AG20443 (cell line): ENCODE results near the gene RAD51B.

Source experiments
- DNase-seq: peaks from one replicate; pipeline ENCODE4 v3.0.0; 2012; ENCODE audit warnings: low spot score, mixed read lengths

Gene RAD51B

DNA sequence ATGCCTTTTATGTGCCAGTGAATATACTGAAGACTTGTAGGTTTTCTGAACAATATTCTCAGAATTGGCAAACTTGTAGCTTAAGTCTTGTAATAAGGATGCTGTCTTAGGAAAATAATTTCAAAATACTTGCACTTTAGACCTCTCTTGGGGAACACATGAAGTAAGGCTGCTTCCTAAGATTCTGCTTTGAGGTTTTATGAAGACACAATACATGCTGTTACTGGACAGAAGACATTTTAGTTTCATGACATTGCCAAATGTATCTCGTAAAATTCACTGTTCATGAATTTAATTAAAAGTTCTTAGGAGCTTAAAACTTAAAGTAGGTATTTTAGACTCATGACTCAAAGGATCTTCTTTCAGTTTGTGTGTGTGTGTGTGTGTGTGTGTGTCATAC is 80.7 kb downstream of the RAD51B start:
- no peak for DNase-seq

DNA sequence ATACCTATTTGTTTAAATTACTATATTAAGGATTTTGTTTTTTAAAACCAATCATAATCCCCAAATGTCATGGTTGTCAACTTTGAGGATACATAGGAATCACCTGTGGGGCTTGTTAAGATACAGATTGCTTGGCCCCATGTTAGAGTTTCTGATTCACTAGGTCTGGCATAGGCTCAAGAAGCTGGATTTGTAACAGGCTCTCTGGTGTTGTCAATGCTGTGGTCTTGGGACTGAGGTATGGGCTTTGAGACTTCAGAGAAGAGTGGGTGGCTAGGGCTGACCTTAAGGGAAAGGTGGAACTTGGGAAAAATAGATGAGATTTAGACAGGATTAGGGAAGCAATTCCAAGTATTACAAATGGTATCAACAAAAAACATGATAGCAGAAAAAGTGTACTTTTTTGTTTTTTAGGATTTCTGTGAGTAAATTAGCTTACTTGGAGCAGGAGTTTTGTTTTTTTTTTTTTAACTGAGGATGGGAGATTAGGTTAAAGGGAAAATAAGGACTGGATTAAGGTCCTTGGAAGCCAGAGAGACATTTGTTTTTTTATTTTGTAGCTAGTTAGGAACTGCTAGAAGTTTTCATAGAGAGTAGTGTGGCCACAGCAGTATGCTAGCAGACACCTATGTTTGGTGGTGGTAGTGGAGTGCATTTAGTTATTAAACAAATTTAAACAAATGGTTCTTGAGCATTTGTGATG is 88.6 kb downstream of the RAD51B start:
- no peak for DNase-seq

DNA sequence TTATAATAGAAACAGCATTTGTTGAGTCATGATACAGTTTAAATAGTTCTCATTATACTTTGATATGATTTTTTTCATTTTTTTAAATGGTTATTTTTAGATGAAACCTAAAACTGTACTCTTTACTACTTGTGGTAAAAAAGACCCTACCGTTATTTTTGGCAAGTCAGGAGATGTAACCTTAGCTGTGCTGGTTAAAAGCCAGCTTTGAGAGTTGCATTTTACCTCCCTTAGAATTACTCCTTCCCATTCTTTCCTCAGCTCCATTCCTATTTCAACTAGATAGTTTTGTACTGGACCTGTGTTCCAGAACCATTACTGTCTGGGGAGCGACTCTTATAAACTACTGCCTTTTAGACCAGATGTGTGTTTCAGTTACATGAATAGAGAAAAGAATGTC is 92.0 kb downstream of the RAD51B start:
- no peak for DNase-seq

DNA sequence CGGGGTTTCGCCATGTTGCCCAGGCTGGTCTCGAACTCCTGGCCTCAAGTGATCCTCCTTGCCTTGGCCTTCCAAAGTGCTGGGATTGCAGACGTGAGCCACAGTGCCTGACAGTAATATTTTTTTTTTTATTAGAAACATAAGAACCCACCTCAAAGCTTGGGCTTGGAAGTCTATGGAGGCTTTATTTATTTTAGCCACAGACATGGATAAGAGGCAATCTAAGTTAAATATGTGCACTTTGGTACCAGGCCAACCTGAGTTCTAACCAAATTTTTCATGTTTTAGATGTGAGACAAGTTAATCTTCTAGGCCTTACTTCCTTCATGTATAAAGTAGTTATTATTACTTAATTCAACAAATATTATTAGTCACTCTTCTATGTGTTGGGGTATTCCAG is 96.9 kb downstream of the RAD51B start:
- no peak for DNase-seq

DNA sequence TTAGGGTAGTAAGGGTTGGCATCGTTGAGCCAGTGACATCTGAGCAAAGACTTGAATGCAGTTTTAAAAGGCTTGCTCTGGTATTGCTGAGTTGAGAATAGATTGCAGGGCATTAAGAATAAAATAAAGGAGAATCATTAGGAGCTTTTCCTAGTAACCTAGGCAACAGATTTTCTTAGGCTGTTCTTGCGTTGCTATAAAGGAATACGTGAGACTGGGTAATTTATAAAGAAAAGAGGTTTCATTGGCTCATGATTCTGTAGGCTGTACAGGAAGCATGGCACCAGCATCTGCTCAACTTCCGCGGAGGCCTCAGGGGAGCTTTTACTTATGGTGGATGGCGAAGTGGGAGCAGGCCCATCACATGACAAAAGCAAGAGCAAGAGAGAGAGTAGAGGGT is 97.4 kb downstream of the RAD51B start:
- DNase-seq: no peak

DNA sequence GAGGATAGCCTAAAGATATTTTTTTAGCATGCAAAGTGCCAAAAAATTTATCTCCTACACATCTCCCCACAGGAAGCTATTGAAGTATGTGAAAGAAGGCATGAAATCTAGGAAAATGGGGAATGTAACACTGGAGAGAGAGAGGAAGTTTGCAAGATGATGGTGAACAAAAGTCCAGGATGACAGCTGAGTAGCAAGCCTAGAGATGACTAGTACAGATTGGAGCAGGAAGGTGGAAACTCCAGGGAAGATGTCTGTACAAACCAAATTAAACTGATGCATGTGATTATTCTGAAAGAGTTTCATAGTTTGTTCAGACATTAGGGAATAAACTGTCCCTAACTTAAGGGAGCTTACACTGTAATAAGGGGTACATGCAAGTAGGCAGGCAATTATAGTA is 99.3 kb downstream of the RAD51B start:
- DNase-seq: no peak

DNA sequence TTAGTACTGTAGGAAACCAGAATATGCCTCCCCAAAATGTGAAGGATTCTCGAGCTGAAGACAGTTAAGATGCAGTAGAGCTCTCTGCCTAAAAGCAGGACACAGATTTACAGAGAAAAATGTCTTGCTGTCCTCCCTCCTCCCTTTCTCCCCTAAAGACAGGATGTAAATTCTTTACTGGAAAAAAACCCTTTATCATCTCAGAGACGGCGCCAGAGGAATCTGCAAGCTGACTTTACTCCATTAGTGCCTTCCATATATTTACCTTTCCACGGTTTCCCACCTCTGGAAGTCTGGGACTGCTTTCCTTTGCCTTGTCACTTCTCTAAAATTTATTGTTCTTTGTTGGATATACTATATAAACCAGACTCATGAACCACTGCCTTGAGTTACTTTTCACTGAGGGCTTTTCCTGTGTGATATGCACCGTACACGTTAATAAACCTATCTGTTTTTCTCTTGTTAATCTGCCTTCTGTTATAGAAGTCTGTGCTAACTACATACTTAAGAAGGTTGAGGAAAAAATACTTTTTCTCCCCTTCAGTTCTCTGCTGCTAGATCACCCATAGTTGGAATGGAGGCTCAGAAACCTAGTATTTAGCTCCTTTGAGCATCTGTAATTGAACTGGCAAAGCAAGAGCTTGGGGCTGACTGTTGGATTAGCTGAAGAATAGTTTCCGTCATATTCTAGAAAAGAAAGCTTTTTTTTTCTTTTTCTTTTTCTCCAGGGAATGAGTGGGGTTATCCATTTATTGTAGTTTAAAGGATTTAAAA is 99.9 kb downstream of the RAD51B start:
- DNase-seq: no peak

DNA sequence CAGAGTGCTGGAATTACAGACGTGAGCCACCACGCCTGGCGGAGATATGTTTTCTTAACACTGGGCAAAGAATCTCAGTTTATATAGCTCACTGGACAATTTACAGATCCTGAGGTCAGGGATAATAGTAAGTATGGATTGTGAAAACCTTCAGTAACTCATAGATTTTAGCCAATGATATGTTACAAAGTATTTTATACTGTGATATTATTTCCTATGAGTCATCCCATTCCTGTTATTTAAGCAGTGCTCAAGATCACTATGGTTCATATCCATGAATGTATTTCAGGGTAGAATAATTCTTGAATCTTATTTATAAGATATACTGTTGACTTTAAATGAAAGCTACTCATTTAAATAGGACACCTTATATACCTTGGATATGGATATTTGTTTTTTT is 107.2 kb downstream of the RAD51B start:
- DNase-seq: no peak

DNA sequence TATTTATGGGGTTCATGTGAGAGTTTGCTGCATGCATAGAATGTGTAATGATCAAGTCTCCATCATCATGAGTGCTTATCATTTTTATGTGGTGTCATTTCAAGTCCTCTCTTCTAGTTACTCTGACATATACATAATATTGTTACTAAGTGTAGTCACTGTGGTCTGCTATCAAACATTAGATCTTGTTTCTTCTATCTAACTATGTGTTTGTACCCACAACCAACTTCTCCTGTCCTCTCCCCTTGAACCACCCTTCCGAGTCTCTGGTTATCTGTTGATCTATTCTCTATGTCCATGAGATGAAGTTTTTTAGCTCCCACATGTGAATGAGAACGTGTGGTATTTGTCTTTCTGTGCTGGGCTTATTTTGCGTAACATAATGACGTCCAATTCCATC is 107.7 kb downstream of the RAD51B start:
- DNase-seq: no peak

DNA sequence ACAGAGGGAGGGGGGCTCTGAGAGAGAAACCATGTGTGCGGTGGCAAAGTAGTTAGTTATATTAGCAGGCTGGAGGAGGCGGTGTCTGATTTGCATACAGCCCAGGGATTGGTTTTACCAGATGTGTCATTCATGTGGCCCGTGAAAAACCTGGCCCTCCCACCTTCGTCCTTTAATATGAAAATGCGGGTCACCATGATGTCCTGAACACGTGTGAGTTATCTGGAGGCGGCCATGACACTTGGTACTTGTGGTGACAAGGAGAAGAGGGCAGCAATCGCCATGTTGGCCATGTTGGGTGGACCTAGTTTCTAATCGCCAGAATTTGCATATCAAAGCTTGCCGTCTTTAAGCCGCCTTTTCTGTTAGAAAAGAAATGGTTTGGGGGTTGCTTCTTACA is 108.8 kb downstream of the RAD51B start:
- DNase-seq: no peak

DNA sequence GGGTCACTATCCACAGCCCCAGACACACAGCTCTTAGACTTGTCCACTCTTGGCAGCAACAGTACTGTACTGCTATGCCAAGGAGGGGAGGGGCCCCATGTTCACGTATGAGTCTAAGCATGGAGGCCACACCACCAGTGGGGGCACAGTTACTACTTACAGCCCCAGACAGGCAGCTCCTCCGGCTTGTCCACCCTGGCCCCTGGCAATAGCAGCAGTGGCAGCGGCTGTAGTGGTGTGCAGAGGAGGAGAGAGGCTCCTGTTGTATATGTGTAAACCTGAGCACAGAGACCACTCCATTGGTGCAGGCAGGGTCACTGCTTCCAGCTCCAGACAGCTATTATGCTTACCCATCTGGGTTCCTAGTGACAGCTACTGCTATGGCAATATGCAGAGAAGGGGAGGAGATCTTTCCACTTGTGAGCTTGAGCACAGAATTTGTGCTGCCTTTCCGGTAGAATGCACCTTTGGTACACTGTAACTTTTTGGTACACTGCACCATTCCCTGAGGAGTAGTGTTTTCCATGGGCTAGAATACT is 113.2 kb downstream of the RAD51B start:
- no peak for DNase-seq

DNA sequence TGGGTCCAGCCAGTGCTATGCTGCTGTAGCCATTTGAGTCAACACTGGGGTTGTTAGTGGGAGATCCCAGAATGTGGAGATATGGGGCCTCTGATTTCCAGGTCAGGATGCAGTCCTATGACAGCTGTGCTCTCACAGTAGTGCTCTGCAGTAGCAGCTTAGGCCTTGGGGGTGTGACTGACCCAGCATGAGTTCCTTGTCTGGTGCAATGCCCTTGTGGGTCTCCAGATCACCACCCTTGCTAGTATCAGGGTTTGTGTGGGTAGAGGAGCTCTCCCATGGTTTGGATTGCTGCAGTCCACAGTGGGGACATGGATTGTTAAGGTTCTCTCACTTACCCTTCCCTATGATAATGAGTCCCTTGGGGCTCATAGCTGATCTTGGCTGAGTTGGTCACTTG is 113.7 kb downstream of the RAD51B start:
- DNase-seq: no peak

DNA sequence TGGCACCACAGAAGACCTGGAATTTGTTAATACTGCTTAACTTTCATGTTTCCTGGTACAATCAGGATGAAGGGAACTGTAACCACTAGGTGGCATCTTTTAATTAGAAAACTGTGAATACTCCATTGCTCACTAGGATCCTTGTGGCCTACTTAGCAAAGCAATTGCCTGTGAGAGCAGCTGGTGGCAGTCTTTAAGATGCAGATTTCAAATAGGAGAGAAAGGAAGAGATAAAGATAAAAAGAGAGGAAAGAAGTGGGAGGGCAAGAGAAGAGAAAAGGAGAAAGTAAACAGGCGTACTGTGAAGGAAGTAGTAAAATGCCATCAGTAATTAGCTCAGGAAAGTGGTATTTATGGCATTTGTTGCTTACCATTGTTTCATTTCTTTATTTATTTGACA is 114.5 kb downstream of the RAD51B start:
- peak; percentile 78 for DNase-seq

DNA sequence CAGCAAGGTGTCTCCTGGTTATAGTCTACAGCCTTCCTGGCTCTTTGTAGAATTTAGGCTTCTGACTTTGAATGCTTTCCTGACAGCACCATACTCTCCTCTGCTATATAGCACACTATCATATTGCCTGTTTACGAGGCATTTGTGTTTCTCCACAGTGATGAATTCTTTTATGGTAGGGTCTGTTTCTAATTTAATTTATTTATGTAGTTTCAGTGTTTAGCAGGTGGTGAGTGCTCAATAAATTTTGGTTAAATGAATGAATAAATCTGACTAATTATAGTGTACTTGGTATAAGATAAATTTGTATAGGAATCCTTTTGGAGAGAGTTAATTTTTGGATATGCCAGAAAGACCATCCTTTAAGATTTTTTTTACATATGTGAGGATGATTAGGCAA is 115.3 kb downstream of the RAD51B start:
- no peak for DNase-seq

DNA sequence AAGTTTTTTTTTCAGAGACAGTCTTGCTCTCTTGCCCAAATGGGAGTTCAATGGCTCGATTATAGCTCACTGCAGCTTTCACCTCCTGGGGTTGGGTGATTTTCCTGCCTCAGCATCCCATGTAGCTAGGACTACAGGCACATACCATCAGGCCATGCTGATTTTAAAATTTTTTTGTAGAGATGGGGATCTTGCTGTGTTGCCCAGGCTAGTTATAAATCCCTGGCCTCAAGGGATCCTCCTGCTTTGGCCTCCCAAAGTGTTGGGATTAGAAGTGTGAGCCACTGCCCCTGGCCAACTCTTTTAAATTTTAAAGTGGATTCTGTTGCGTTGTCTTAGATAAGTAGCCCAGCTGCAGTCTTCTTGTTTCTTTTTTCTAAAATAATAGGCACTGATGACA is 115.8 kb downstream of the RAD51B start:
- no peak for DNase-seq

DNA sequence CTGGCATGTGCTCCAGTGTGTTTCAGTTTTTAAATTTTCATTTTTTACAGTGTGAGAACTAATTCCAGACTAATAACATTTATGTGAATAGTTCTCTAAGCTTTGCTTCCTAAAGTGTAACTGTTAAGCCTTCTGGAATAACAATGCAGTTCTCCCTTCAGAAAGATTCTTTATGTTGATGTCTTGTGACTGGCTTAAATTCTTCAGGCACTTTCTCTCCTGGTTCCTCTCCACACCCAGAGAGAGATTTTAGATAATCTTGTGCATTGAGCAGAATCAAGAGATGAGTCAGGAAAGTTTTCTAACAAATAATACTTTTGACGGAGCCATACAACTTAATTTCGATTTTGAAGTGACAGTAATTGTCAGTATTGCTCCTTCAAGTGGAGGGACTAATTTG is 118.5 kb downstream of the RAD51B start:
- no peak for DNase-seq

DNA sequence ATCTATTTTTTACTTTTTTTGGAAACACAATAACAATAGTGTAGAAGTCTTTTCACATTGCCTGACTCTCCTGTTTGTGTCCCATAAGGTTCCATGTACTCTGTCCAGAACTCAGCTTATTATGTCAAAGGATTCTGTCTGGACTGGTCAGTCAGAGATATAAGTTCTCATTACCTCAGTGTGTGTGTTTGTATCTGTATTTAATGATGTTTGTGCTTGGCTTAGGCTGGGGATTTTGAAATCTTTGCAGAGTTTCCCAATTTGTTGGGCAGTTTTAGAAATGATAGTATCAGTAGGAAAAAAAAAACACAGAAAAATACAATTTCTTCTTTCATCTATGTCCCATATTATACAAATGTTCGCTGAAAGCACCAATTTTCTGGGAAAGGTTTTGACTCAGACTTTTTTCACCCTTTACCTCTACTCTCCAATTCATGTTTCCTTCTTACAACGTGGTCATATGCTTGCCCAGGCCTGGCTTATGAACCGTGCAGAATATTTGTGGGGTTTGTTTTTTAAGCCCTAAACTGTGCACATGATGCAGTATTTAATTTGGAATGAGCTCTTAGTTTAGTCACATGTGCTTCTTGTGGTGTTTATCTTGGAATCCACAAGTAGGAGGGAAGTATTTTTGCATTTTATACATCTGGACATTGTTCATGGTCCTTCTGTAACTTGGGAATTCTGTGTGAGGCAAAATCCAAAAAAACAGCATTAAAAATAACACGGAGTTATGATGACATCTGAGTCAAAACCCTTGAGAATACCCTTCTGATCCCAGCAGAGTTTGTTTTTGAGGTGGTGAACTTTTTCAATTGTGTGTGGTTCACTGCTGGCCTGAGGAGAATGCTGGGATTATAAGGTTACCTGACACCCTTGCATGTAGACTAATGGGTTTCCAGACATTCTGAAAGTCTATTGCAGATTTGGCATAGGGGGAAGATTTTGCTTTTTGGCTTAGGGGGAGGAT is 121.2 kb downstream of the RAD51B start:
- peak; percentile 39 for DNase-seq

DNA sequence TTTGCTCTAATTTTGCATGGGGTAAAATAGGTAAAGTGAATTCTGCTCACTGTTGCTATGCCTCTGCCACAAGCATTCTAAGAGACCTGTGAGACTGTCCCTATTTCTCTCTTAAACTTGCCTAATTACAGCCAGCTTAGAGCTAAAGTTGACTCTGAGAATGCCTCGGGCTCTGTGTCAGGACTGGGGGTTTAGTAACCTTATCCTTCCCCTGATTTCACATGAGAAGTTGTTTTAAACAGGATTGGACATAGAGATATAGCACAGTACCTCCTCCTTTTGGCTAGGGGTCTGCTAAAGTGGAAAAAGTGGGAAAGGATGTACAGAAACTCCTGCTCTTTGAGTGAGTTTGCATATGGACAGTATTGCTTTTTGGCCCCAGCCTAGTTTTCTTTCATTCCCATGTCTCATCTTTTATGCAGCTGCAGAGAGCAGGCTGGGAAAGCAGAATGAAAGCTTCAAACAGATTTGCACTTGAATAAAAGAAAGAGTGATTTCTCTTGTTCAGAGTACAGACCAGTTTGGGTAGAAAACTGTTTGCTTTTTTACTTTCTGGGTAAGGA is 122.0 kb downstream of the RAD51B start:
- DNase-seq: no peak

DNA sequence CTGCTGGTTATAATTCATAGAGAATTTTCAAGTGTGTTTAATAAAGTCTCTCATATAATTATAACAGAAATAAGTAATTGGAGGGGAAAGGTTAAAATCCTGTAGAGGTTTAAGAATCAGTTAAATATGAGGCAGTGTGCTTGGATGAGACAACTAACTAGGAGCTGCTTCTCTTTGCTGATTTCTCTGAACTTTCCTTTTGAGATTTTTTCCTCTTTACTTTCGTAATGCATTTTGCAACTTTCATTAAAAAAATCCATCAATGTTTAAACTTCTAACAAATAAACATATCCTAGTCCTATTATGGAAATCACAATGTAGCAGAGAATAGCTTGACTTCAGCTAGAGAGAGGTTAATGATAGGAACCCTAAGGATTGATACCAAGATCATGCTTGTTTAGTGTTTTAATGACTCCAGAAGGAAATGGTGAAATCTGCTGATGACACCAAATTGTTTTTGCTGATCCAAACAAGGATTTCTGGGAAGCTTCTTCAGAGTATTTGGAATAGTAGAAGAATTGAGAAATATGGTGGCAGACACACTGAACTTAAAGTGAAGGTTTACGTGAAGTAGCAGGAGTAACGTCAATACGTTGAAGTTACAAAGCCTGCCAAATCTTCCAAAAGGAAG is 122.6 kb downstream of the RAD51B start:
- DNase-seq: no peak

DNA sequence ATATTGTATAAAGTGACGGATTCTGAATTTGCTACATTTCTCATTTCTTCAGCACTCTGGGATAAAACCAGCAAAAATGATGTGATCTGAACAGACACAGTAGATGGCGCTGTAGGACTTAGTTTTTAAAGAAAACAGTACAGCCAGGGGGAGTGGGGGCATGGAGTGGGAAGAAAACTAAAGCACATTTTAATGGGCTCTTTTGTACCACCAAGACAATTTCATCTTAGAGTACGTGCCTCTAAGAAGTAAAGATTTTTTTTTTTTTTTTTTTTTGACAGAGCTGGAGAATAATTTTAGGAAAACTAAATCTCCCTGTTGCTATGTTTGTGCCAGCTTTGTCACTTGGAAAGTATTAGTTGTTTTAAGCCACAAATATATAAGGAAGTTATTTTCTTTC is 124.4 kb downstream of the RAD51B start:
- peak; percentile 59 for DNase-seq

DNA sequence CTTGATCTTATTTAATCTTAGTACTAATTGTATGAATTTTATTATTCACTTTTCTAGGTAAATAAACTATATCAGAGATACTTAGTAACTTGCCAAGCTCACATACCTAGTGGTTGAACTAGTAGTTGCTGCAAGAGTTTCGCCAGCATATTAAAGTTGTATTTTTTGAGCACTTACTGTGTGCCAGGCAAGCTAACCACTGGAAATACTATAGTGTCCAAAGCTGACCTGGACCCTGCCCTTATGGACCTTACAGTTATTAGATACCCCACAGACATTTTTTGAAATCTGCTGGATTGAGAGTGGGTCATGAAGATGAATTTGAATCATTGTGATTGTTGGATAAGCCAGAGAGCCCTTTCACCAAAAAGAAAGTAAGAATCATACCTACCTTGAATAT is 125.0 kb downstream of the RAD51B start:
- no peak for DNase-seq

DNA sequence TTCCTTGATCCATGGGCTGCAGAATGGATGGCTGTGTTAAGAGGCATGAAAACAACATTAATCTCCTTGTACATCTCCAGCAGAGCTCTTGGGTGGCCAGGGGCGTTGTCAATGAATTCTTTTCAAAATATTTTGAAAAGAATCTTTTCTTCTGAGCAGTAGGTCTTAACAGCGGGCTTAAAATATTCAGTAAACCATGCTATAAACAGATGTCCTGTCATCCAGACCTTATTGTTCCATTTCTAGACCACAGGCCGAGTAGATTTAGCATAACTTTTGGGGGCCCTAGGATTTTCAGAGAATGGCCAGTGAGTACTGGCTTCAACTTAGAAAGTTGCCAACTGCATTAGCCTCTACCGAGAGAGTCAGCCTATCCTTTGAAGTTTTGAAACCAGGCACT is 130.2 kb downstream of the RAD51B start:
- DNase-seq: no peak
